ENCODE results near the gene FBXL7. TPM values are rescaled to one million over a fixed set of nuclear protein-coding genes. Genes with fewer than 3 reads are reported as not detected.

Gene FBXL7
- total and polyA plus RNA-seq, 2 of the 8 experiments (the other 6 are each of a cell fraction or from before 2014, with no cell fraction given), result 17.7 to 17.8 TPM

DNA sequence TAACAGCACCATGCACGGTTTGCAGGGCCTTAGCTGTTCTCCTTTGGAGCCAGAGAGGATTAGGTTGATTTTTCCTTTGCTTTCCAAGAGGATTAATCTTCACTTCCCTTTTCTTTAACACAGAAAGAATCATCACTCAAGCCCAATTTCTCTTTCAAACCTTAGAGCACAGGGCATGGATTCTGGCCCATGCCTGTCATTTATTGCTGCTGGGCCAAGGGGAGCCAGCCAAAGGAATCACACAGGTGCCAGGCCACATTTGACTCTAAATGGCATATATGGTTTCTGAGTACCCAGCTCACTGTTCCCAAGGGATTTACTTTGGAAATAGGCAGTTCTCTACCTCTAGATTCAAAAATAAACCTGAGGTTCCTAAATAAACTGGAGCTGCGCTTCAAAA lies 58.3 kb downstream of the FBXL7 start (continued):
- no peak for TF ChIP-seq MAFK (IDR thresholded peaks at IDR 0.05; ENCODE audit: low read depth, low read length)

Measured in H1 (cell line).